Measurements from ENCODE around the gene MAP4K3. TPM values are rescaled to one million over a fixed set of nuclear protein-coding genes. Genes with fewer than 3 reads are reported as not detected.
"Not testable (repeated sequence)": the region's sequence is repeated elsewhere in the genome, so short reads cannot be mapped to it uniquely, and the experiment has no call there.

Gene MAP4K3
- total and polyA plus RNA-seq, 11 donors, result 14.5 to 45.4 (median 33.4) TPM

- no peak overlapping the region for H3K27ac ChIP-seq
- no peaks in the 10 kb centered on the region for H3K4me1 ChIP-seq
- H3K9me3 ChIP-seq, result no peaks in the 10 kb centered on the region
- intact Hi-C loops (cut with DNase I), result no loop called here
- H3K36me3 ChIP-seq, result peaks cover 0 to 92% (median 39%) of the 10 kb centered on the region in 9 donors
- DNase-seq (no peak), ATAC-seq (no peak)
- no peak overlapping the region for H3K4me3 ChIP-seq
- H3K27me3 ChIP-seq, result no peaks in the 10 kb centered on the region
- WGBS, 4 donors, result 96 to 100% (median 99%) methylated on average over 1 of the region's 1 CpG
- no peak for TF ChIP-seq CTCF (IDR thresholded peaks at IDR 0.05)
- TF ChIP-seq POLR2A (IDR thresholded peaks at IDR 0.05), result no peak
These were observed 111.1 kb downstream of the MAP4K3 start for GRCh38 chr2:39325966-39326365.

- H3K27me3 ChIP-seq; intact Hi-C loops (cut with DNase I); H3K27ac ChIP-seq; H3K4me1 ChIP-seq; ATAC-seq; DNase-seq; H3K4me3 ChIP-seq; H3K9me3 ChIP-seq: not testable (repeated sequence)
- peaks cover 0 to 67% (median 29%) of the 10 kb centered on the region in 9 donors for H3K36me3 ChIP-seq
- WGBS, 4 donors, result 84 to 92% (median 86%) methylated on average over 11 to 16 of the region's 16 CpGs
These were observed 115.7 kb downstream of the MAP4K3 start for GRCh38 chr2:39321056-39322035.

GRCh38 chr2:39320162-39320561 is 116.9 kb downstream of the MAP4K3 start:
- Histone ChIP-seq H3K27me3 (no peaks in the 10 kb centered on the region), H3K9me3 (no peaks in the 10 kb centered on the region), H3K4me3 (no peak overlapping the region), H3K27ac (no peak overlapping the region), H3K36me3 (peaks cover 0 to 59% (median 21%) of the 10 kb centered on the region in 9 donors), H3K4me1 (no peaks in the 10 kb centered on the region)
- no peak for DNase-seq
- TF ChIP-seq CTCF (IDR thresholded peaks at IDR 0.05), result no peak
- no peak for TF ChIP-seq POLR2A (IDR thresholded peaks at IDR 0.05)
- ATAC-seq, result no peak
- intact Hi-C loops (cut with DNase I), result no loop called here
- WGBS, 4 donors, result 84 to 90% (median 87%) methylated on average over 4 of the region's 4 CpGs

GRCh38 chr2:39313575-39313974 is 123.5 kb downstream of the MAP4K3 start:
- Histone ChIP-seq H3K9me3 (no peaks in the 10 kb centered on the region), H3K27me3 (no peaks in the 10 kb centered on the region), H3K4me3 (no peak overlapping the region), H3K27ac (no peak overlapping the region), H3K36me3 (peaks cover 0 to 77% (median 45%) of the 10 kb centered on the region in 9 donors), H3K4me1 (no peaks in the 10 kb centered on the region)
- DNase-seq (no peak), ATAC-seq (no peak)
- TF ChIP-seq CTCF (IDR thresholded peaks at IDR 0.05) (no peak), POLR2A (IDR thresholded peaks at IDR 0.05) (no peak)
- WGBS, 4 donors, result 91 to 96% (median 94%) methylated on average over 4 of the region's 4 CpGs
- intact Hi-C loops (cut with DNase I), result loop anchor here in 1 of 10 donors (10.0 kb wide), 1 partner anchor 121 kb away; the partner anchor contains the start of gene MAP4K3

All from heart left ventricle (tissue), 16 donors.